HuH-7 (cell line): ENCODE results near the gene SHROOM3.

ENCODE experiments used
- DNase-seq: peaks from one replicate; pipeline ENCODE4 v3.0.0; 2011; ENCODE audit warnings: low spot score

The SHROOM3 gene

DNA sequence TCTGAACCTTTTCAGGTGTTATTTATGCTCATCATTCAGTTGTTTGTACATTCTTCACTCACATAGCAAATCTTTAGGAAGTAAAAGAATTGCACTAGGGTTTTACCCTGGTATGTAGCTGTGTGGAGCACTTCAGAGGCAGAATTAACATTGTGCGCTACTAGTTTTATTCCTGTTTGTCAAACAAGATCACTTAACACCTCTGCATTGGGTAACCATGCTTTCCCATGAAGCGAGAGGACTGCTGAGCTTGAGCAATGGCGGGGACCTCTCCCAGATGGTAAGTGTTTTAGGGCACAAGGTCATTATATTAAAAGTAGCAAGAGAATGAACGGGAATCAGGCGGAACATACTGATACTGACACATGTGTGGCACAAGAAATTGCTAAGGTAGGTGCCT is 59.2 kb downstream of the SHROOM3 start:
- DNase-seq, result no peak

DNA sequence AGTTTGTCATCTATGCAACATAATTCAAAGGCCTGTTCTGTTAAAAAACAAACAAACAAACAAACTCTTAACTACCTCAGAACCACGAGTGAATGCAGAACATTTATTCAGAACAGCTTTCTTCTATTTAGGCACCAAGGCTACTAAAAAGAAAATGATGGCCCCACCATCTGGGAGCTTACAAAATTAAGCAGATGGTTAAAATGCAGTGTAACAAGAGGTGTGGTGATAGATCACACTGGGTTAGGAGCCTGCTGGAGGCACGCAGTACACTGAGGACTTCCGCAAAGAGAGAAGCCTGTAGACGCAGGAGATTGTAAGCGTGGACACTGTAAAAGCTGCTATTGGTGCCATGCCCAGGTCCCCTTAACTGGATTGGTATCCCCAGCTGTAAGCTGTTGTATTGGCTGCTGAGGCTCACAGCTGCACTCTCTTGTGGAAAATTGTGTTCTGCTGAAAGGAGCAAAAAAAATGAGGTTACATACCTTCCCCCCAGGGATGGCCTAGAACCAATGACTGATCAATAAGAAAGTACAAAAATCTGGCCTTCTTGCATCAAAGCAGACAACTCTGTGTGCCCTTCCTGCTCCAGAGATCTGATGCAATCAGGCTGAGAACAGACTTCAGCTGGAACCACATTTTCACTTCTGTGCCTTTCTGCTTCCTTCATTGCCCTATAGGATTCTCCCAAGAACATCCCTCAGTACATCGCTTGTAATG is 60.0 kb downstream of the SHROOM3 start:
- no peak for DNase-seq

DNA sequence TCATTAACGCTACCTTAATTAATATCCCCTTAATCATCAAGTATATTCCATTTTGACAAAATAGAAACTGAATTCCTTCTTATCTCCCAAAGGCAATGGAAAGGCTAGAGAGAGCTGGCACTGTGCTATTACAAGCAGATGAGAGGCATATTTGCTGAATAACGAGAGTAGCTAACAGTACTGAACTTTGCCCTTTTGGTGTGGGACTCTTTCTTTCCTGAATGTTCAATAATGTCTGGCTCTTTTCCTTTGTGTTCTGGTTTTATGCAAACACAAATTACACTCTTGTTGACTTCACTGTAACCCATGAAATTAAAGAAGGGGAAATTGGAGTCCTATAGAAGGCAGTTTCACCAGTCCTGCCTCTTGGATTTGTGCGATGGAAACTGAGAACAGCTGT is 63.5 kb downstream of the SHROOM3 start:
- no peak for DNase-seq

DNA sequence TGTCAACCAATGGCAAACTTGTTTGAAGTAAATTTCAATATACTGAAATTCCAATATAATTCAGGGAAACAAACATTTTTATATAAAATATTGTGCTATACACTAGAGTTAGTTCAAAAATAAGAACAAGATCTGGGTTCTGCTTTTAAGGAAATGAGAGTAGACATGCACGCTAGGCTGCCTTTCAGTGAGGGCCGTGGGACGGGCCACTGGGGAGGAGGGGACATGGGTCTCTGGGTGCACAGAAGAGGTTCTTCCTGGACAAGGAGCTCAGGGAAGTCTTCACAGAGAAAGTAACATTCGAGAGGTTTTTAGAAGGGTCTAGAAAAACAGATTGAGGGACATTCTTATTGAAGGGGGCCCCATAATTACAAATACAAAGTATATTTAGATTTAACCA is 64.4 kb downstream of the SHROOM3 start:
- no peak for DNase-seq

DNA sequence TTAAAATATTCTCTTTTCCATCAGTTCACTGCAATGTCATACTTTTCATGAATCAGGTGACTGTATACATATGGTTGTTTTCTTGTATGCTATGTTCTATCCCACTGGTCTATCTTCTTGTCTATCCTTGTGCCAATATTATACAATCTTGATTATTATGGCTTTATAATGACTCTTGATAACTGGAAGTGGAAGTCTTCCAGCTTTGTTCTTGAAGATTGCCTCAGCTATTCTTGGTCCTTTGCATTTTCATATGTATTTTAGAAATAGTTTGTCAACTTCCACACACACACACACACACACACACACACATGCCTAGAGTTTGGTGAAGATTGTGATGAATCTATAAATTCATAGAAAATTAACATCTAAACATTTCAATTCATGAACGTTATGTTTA is 67.9 kb downstream of the SHROOM3 start:
- no peak for DNase-seq

DNA sequence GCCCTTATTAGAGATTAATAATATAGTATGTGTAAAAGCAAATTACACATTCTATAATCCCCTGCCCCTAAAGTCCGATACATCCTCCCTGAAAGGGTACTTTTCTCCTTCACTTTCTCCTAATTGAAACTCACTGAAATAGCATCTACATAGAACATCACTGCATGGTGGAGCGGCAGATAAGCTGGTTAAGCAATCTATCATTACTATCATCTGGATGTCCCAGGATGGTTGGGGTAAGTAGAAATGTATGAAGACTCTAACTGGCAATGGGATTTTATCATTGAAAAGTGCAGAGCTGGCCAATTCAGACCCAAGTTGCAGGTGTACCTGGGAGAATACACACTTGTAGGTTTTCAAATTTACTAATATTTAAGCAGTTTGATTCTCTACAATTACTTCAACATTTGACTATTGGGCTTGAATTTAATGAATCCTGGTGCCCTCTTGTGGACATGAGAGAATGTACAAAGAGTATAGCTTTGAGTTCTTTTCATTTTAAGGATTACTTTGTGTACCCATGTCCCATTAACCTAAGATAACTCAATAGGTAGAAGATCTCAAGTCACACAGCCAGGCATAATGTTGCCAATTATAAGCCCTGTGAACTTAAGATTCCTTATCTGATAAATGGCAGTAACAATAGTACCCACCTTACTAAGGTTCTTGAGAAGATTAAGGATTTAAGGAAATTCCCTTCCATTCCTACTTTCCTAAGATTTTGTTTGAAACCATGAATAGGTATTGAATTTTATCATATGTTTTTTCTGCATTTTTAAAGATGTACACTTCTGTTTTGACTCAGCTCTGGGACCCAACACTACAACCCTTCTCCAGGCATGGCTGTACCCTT is 69.8 kb downstream of the SHROOM3 start:
- DNase-seq, result no peak

DNA sequence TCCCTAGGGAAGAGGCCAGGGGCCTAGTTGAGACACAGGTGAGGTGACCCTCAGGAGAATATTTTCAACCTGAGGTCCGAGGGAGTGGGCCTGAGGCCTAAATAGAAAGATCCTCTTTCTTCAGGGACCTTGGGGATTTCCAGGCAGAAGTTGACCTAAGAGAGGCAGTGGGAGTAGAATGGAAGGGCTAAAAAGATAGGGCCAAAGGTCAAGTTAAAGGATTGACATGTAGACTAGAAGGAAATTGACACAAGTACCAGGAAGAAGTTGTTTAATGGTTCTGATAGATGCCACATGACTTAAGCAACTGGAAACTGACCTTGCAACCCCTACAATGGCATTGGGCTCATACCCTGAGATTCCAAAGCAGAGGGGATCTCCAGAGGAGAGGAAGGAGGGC is 76.9 kb downstream of the SHROOM3 start:
- DNase-seq, result no peak

DNA sequence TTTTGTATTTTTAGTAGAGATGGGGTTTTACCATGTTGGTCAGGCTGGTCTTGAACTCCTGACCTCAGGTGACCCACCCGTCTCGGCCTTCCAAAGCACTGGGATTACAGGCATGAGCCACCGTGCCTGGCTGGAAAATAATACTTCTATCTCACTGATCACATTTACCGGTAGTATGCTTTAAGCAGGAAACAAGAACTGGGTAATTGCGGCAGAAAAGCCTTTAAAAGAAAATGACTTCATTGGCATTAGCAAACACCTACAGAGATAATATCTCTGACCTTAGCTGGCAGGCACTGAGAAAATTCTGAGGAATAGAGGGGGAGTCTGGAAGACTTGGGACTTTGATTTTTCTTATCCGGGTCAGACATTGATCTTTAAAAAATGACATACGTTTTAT is 78.5 kb downstream of the SHROOM3 start:
- DNase-seq, result no peak

DNA sequence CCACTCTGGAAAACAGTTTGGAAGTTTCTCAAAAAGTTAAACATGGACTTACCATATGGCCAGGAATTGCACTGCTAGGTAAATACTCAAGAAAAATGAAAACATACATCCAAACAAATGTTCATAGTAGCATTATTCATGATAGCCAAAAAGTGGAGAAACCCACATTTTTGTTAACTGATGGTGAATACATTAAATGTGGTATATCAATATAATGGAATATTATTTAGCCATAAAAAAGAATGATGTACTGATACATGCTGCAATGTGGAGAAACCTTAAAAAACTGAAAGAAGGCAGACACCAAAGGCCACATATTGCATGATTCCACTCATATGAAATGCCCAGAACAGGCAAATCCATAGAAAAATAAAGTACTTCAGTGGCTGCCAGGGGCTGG is 79.1 kb downstream of the SHROOM3 start:
- DNase-seq, result no peak

DNA sequence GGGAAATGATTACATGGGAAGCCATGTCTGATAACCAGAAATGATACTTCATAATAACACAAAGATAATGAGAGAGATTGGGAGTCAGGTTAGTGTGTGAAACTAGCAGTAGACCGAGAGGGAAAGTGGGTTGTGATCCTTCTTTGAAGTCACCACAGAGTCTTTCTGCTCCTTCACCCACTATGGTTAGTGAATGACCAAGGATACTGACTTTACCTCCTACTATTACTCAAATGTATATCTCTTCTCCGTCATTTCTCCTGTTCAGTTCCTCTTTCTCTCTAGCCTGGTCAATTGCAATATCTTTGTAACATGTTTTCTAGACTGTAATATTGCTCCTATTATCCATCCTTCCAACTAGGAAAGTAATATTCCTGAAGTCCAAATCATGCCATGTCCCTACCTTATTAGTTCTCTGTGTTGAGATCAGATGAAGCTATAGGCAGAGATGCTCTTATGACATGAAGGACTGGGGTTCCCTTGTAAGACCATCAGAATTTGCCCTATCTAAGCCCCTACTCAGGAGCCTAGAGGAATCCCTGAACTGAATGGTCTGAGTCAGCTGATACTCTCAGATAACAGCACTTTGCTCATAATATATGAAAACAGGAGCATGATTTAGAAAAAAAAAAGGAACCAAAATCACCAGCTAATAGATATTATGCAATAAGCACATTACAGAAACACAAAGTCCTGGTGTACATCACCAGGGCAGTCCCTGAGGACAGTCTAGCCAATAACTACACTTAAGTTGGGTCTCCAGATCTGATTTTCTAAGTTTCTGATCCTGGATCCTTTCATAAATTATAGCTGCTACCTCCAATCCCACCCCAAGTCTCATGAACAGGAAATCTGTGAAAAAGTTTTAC is 81.2 kb downstream of the SHROOM3 start:
- no peak for DNase-seq

DNA sequence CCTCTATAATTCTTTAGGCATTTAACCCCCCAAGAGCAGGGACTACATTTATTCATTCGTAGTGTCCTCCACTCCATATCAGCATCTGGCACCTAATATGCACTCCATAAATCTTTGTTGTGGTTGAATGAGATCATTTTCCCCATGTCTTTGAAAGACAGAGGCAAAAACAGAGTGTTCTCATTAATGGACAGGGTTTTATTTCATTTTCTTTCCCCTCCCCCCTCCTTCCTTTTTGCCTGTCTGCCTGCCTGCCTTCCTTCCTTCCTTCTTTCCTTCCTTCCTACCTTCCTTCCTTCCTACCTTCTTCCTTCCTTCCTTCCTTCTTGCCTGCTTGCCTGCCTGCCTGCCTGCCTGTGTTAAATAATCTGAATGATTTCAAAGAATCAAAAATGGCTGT is 83.2 kb downstream of the SHROOM3 start:
- no peak for DNase-seq

DNA sequence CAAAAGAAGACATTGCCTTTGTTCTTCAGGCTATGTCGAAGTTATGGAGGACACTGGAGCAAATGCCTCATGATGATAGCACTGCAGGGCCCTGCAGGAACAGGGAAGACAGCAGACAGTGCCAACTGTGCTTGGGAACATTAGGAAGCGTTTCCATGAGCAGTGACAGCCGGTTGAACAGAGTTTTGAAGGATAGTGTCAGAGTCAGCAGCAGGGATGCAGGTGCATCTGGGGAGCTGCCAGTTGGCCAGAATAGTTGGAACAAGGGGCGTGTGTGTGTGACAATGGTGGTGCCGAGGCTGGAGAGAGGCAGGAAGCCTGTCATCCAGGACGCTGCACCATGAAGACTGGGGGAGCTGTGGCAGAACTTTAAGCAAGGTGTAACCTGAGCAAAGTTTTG is 88.6 kb downstream of the SHROOM3 start:
- no peak for DNase-seq

DNA sequence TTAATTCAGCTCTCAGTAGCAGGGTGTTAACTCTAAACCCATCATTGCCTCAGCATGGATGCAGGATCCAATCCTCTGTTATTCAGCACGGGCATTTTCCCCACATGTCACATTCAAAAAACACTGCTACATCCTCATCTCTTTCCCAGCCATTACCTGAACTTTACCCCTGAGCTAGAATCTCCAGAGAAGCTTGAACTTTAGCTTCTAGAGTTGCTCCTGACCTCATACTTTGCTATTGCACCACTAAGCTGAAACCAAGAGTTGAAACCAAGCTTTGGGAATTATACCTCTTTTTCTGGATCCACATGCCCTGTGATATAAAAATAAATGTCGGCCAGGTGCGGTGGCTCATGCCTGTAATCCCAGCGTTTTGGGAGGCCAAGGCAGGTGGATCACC is 90.7 kb downstream of the SHROOM3 start:
- no peak for DNase-seq

DNA sequence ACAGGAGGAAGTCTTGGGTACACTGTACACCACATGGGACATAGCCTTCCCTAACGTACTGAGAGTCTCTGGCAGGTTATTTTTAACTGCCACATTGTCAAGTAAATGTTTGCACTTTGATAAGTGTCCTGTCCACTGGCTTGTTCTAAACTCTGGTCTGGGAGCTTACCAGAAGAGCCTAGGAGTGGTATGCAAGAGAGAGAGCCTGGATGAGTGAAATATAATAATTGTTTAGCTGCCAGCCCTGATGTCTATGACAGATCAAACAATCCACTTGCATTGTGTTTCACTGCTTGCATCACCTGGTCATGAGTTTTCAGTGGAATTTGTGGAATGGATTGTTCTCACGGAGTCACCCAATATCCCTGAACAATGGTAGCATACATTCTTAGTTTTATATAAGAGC is 91.6 kb downstream of the SHROOM3 start:
- DNase-seq, result peak; percentile 41

DNA sequence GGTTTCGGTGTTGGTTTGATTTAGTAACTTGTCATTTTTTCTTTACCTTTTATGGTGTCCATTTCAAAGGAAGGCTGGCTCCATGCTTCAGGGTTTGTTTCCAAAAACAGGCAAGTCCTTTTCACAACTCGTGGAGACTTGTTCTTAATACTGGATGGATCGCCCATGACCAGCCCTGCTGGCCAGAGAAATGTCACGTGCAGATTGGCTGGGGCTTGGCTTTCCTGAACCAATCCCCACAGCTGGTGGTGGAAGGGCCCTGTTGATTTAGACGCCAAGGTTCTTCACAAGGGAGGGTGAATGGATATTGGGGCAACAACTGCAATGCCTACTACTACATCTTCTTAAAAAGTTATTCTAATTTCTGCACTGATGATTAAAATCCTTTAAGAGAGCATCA is 92.6 kb downstream of the SHROOM3 start:
- DNase-seq, result no peak

DNA sequence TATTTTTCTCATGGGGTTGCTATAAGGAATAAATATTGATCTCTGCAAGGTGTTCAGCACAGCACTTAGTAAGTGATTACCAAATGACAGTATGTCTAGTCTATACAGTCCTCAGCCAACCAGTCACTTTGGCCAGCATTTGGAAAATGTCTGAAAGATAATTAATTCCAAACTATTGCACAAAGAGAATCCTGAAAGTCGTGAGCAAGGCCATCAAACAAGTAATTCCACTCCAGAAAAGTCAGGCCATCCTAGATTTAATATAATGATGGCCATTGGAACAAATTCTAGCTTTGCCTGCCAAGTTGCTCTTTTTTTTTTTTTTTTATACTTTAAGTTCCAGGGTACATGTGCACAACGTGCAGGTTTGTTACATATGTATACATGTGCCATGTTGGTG is 96.6 kb downstream of the SHROOM3 start:
- no peak for DNase-seq

DNA sequence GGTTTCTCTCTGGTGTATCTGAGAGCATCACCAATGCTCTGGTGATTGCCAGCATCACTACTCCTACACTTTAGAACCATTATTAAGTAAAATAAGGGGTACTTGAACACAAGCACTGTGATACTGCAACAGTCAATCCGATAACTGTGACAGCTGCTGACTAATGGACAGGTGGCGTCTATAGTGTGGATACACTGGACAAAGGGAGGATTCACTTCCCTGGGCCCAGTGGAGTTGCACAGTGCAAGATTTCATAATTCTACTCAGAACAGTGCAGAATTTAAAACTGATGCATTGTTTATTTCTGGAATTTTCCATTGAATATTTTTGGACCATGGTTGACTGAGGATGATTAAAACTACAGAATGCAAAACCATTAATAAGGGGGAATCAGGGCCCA is 97.8 kb downstream of the SHROOM3 start:
- no peak for DNase-seq

DNA sequence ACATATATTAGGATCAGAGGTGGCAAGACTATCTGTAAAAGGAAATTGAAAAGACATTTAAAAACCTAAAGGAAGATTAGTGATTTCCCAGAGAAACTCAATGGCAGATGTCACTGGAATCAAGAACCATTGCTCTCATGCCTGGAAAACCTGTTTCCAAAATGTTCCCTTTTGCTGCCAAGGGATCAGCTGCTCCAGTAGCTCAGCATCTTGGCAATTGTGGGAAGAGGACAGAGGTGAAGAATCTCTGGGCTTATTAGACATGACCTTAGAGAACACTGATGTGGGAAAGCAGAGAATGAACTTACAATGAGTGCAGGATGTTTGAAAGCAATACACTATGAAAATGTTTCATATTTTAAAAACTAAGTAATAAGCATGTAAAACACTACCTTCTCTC is 98.3 kb downstream of the SHROOM3 start:
- no peak for DNase-seq

DNA sequence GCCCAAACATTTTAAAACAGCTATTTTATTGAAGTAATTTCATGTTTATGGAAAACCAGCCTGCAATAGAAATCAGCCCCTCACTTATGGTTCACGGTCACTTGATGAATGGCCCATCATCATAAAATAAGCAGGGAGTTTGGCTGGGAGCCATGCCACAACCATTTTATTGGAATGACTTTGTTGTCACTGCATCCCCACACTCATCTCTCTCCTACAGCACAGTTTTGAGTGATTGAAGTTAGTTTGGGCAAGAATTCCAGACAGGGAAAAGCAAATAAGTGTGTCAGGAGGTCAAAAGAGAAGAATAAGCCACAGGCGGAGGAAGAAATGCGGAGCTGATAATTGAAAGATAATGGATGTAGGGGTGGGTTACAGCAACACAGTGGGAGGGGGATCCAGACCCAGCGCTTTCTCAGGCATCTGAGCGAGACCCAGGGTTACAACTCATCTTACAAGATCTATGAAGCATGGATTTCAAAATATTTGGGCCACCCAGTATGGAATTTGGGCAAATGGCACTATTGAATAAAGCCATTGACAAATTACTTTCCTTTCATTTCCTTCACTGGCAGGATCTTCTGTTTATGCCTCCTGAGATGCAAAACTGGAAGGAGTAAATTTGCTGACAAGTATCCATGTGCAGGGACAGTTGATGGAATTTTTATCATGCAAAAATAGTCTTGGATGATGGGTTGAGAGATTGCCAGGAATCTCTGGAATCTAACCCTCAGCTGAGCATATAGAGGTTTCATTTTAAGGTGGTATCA is 100.8 kb downstream of the SHROOM3 start:
- DNase-seq, result no peak

DNA sequence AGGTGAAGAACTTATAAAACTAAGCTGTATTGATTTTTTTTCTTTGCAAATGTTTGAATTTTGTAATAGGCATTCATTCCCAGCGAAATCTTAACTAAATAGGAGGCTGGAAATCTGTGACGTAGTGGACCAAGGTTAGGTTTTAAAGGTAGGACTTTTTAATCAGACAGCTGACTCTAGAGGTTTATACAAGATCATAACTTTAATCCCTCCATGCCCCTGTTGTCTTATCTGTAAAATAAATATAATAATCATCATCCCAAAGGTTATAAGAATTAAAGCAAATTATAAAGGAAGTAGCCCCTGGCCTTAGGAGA is 101.3 kb downstream of the SHROOM3 start:
- no peak for DNase-seq

DNA sequence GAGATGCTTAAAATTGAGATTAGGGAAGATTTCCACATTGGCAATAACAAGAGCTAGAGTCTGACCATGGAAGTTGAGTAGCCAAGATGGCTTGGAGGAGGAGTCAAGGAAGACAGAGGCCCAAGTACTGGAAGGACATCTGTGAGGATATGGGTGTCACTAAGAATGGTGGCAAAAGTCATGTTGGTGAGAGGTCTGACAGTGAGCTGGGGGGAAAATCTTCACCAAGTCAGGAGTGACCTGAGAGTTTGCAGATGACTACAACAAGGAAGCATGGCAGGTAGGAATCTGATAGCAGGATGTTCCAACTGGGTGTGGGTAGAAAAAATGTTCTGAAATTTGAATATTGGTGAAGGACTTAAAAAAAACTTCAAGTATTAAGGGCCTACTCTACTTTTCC is 103.3 kb downstream of the SHROOM3 start:
- DNase-seq, result no peak

DNA sequence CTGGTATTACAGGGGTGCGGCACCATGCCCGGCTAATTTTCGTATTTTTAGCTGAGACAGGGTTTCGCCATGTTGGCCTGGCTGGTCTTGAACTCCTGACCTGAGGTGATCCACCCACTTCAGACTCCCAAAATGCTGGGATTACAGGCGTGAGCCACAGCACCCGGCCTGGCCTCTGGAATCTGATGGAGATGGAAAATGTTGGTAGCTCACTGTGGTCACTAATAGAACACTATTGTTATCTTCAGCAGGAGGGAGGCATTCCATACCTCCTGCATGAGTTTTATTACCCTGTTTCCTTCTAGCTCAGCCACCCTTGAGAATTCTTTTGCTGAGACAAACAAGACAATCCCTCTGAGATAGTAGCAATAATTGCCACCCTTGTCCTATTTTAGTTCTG is 105.0 kb downstream of the SHROOM3 start:
- no peak for DNase-seq
